Stimulated activated CD4-positive, alpha-beta T cell treated with anti-CD3 and anti-CD28 coated beads, Interleukin-4, amount 100 ng/mL, for 48 hours (primary cell): ENCODE data around the gene HRAS.

ENCODE experiments used
- DNase-seq, 2 donors: peaks; one replicate each; pipeline ENCODE4 v3.0.0-alpha.2; 2020; ENCODE audit warnings: low read depth in 2 of 2

Gene HRAS

GRCh38 chr11:507727-508515, 27.5 kb downstream of the HRAS start:
- no peak for DNase-seq

- peak; percentile 99 to 100 for DNase-seq
Observed at GRCh38 chr11:506995-507726, 28.2 kb downstream of the HRAS start, which contains the start of gene RNH1. Gene RNH1, minus strand, starts transcription at chr11:507242. Its CDS starts 5,080 bp downstream, at chr11:502162.

- DNase-seq: peak; percentile 96 to 98
Observed at GRCh38 chr11:506238-506994, 29.0 kb downstream of the HRAS start.

- DNase-seq: no peak
Observed at GRCh38 chr11:504994-505344, 30.4 kb downstream of the HRAS start.

- no peak for DNase-seq
Observed at GRCh38 chr11:504053-504993, 31.1 kb downstream of the HRAS start.

- peak in 1 of 2 donors; percentile 36 for DNase-seq
Observed at GRCh38 chr11:503179-503981, 32.0 kb downstream of the HRAS start.

GRCh38 chr11:502288-503178, 32.8 kb downstream of the HRAS start:
- no peak for DNase-seq

- no peak for DNase-seq
Observed at GRCh38 chr11:501683-502287, 33.6 kb downstream of the HRAS start.

- DNase-seq: no peak
Observed at GRCh38 chr11:501001-501682, 34.2 kb downstream of the HRAS start.

- no peak for DNase-seq
Observed at GRCh38 chr11:499201-500076, 35.9 kb downstream of the HRAS start.

- no peak for DNase-seq
Observed at GRCh38 chr11:498297-499181, 36.8 kb downstream of the HRAS start.

- DNase-seq: no peak
Observed at GRCh38 chr11:497565-498296, 37.6 kb downstream of the HRAS start.

GRCh38 chr11:496834-497564, 38.4 kb downstream of the HRAS start:
- DNase-seq: no peak

- DNase-seq: no peak
Observed at GRCh38 chr11:495537-495931, 39.8 kb downstream of the HRAS start.
